CD14-positive monocyte (primary cell): ENCODE measurements around the gene BNC2. TPM values are rescaled to one million over a fixed set of nuclear protein-coding genes. Genes with fewer than 3 reads are reported as not detected.

Experiments
- DNase-seq, 3 donors: peaks; one replicate each; pipeline ENCODE4 v3.0.0-alpha.2; 2011 to 2022
- H2AFZ ChIP-seq: 2 replicates; pipeline ENCODE4 v1.6.0; 2012; ENCODE audit warnings: mild to moderate bottlenecking, low read depth, low read length, inconsistent platforms; ENCODE audit not compliant: insufficient read depth, poor library complexity, severe bottlenecking
- H3K27ac ChIP-seq, 2 donors: 1 replicate in 1 of 2; 2 replicates in 1 of 2; pipeline ENCODE4 v1.5.1; 2012 to 2013; ENCODE audit warnings: low read length in 2 of 2, control low read depth in 1 of 2, inconsistent platforms in 1 of 2, low read depth in 1 of 2, mild to moderate bottlenecking in 1 of 2
- H3K27me3 ChIP-seq, 2 donors: one replicate each; pipeline versions ENCODE4 v1.6.0 to v1.6.1; 2011 to 2013; ENCODE audit warnings: low read length in 2 of 2; ENCODE audit not compliant: control insufficient read depth in 2 of 2, insufficient read depth in 2 of 2
- H3K36me3 ChIP-seq, 2 donors: replicated peaks in 1 of 2; 1 replicate in 1 of 2; 2 replicates in 1 of 2; pipeline versions ENCODE4 v1.5.1 to v1.6.1; 2012 to 2013; ENCODE audit warnings: low read length in 2 of 2, control low read depth in 1 of 2, inconsistent platforms in 1 of 2, mild to moderate bottlenecking in 1 of 2; ENCODE audit not compliant: insufficient read depth in 2 of 2, control insufficient read depth in 1 of 2
- H3K4me1 ChIP-seq, 2 donors: 1 replicate in 1 of 2; 2 replicates in 1 of 2; pipeline versions ENCODE4 v1.5.1 to v1.6.1; 2012 to 2013; ENCODE audit warnings: low read length in 2 of 2, control low read depth in 1 of 2, inconsistent platforms in 1 of 2, mild to moderate bottlenecking in 1 of 2, moderate library complexity in 1 of 2; ENCODE audit not compliant: insufficient read depth in 2 of 2, control insufficient read depth in 1 of 2
- H3K4me2 ChIP-seq: replicated peaks from 2 replicates; pipeline ENCODE3; 2012; ENCODE audit warnings: low read length, moderate library complexity, mild to moderate bottlenecking; ENCODE audit not compliant: poor library complexity, severe bottlenecking; ENCODE audit errors: extremely low read depth
- H3K4me3 ChIP-seq, 3 experiments: fragments of 200-600 bp in 1 of 3; sonication (generic) in 1 of 3; replicated peaks in 1 of 3; 1 replicate in 2 of 3; 2 replicates in 1 of 3; pipeline ENCODE4 v1.5.1; 2011 to 2013; ENCODE audit warnings: low read length in 3 of 3, mild to moderate bottlenecking in 3 of 3, control low read depth in 2 of 3, low read depth in 2 of 3, inconsistent platforms in 1 of 3, moderate library complexity in 1 of 3
- H3K79me2 ChIP-seq: 2 replicates; pipeline ENCODE4 v1.6.0; 2012; ENCODE audit warnings: mild to moderate bottlenecking, control low read depth, inconsistent platforms, low read length, moderate library complexity; ENCODE audit not compliant: insufficient read depth
- H3K9ac ChIP-seq: 2 replicates; pipeline ENCODE4 v1.6.0; 2017; ENCODE audit warnings: low read length, mild to moderate bottlenecking; ENCODE audit not compliant: insufficient read depth, poor library complexity, severe bottlenecking
- H3K9me3 ChIP-seq, 2 donors: replicated peaks in 1 of 2; 1 replicate in 1 of 2; 2 replicates in 1 of 2; pipeline versions ENCODE4 v1.5.1 to v1.6.1; 2012 to 2013; ENCODE audit warnings: low read length in 2 of 2, control low read depth in 1 of 2; ENCODE audit not compliant: control insufficient read depth in 1 of 2, insufficient read depth in 1 of 2
- H4K20me1 ChIP-seq: 2 replicates; pipeline ENCODE4 v1.6.0; 2012; ENCODE audit warnings: mild to moderate bottlenecking, low read length, control low read depth, moderate library complexity; ENCODE audit not compliant: insufficient read depth
- H3K27ac Mint-ChIP-seq, 7 donors: one replicate each; pipeline ENCODE4 v1.8.0; 2020; ENCODE audit warnings: mild to moderate bottlenecking in 7 of 7, mixed read lengths in 7 of 7, moderate library complexity in 6 of 7, inconsistent platforms in 2 of 7
- H3K27me3 Mint-ChIP-seq, 3 donors: one replicate each; pipeline ENCODE4 v1.8.0; 2021 to 2022; ENCODE audit warnings: low read depth in 3 of 3, mild to moderate bottlenecking in 3 of 3, mixed read lengths in 3 of 3, moderate library complexity in 3 of 3, inconsistent platforms in 1 of 3
- H3K36me3 Mint-ChIP-seq, 2 donors: one replicate each; pipeline ENCODE4 v1.8.0; 2020; ENCODE audit warnings: mixed read lengths in 2 of 2, inconsistent platforms in 1 of 2, mild to moderate bottlenecking in 1 of 2
- H3K4me1 Mint-ChIP-seq: one replicate; pipeline ENCODE4 v1.8.0; 2020; ENCODE audit warnings: mild to moderate bottlenecking, mixed read lengths
- H3K4me3 Mint-ChIP-seq, 2 donors: one replicate each; pipeline ENCODE4 v1.8.0; 2020; ENCODE audit warnings: mild to moderate bottlenecking in 2 of 2, mixed read lengths in 2 of 2, moderate library complexity in 1 of 2
- H3K9me3 Mint-ChIP-seq, 7 donors: one replicate each; pipeline ENCODE4 v1.8.0; 2020 to 2022; ENCODE audit warnings: mixed read lengths in 7 of 7, mild to moderate bottlenecking in 6 of 7, moderate library complexity in 6 of 7, inconsistent platforms in 2 of 7
- WGBS: methylation state at CpG from one replicate; pipeline ENCODE4 v1.1.5; 2013; ENCODE audit warnings: missing lambda C conversion rate; ENCODE audit not compliant: insufficient coverage; 5-methylcytosine and 5-hydroxymethylcytosine counted together
- intact Hi-C, 2 donors: fragments of 100-400 bp; cut with micrococcal nuclease; formaldehyde crosslinking; loops; one replicate each; pipeline versions ENCODE4 v1.15.0 to v1.15.1; 2023
- polyA plus RNA-seq, 3 donors: library from polyadenylated mRNA; depleted of rRNA in 1 of 3; unstranded in 2 of 3; stranded (reverse) in 1 of 3; fragments of 300-500 nt in 2 of 3; fragments of >200 nt in 1 of 3; fragmentation: Illumina TruSeq in 2 of 3; gene quantifications; 1 replicate in 2 of 3; 2 replicates in 1 of 3; pipeline ENCODE4 v1.2.3, GENCODE V29; 2012 to 2021
- TF ChIP-seq, protein P1 (sequence below): fragments of 200-600 bp; IDR thresholded peaks from one replicate; pipeline ENCODE4 v1.8.0; 2022; ENCODE audit warnings: antibody characterized with exemption, mild to moderate bottlenecking

The BNC2 gene
- polyA plus RNA-seq, 3 donors, result 0.01 TPM; not detected in 2

DNA sequence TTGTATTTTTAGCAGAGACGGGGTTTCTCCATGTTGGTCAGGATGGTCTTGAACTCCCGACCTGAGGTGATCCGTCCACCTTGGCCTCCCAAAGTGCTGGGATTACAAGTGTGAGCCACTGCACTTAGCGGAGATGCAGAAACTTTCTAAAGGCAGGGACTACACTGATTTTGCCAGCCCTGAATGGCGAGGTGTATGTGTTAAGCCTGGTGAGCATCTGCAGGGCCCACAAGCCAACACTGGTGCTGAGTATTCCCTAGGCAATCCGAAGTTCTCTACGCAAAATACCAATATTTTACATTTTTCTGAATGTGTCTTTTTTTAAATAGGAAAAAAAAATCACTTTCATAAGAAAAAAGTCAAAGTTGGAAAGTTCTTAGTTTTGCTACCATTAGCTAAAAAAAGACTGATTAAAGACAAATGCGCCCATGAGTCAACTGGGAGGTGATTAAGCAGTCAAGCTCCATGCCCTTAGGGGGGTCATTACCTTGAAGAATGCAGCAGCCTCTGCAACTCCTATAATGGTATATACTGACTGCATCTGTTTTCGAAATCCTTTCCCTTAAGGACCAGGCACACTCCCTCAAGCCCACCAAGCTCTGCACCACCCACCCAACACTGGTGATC, 502.8 kb downstream of the BNC2 start:
- H3K27me3 Mint-ChIP-seq, result peaks cover 0 to 3% (median 2%) of the 10 kb centered on the region in 3 donors
- Histone ChIP-seq H3K36me3 (no peaks in the 10 kb centered on the region), H3K4me1 (no peaks in the 10 kb centered on the region), H3K27ac (no peak overlapping the region), H3K79me2 (no peaks in the 10 kb centered on the region), H3K27me3 (no peaks in the 10 kb centered on the region), H3K4me2 (no peak overlapping the region), H3K9ac (no peak overlapping the region), H2AFZ (no peak overlapping the region), H3K4me3 (no peak overlapping the region), H4K20me1 (no peaks in the 10 kb centered on the region), H3K9me3 (peaks cover 0 to 3% of the 10 kb centered on the region in 2 donors)
- 100% methylated on average over 4 of the region's 9 CpGs for WGBS
- intact Hi-C loops, result no loop called here
- peaks cover 0 to 13% (median 7%) of the 10 kb centered on the region in 7 donors for H3K9me3 Mint-ChIP-seq
- H3K4me3 Mint-ChIP-seq, result no peak overlapping the region
- no peaks in the 10 kb centered on the region for H3K36me3 Mint-ChIP-seq
- TF ChIP-seq, protein P1, sequence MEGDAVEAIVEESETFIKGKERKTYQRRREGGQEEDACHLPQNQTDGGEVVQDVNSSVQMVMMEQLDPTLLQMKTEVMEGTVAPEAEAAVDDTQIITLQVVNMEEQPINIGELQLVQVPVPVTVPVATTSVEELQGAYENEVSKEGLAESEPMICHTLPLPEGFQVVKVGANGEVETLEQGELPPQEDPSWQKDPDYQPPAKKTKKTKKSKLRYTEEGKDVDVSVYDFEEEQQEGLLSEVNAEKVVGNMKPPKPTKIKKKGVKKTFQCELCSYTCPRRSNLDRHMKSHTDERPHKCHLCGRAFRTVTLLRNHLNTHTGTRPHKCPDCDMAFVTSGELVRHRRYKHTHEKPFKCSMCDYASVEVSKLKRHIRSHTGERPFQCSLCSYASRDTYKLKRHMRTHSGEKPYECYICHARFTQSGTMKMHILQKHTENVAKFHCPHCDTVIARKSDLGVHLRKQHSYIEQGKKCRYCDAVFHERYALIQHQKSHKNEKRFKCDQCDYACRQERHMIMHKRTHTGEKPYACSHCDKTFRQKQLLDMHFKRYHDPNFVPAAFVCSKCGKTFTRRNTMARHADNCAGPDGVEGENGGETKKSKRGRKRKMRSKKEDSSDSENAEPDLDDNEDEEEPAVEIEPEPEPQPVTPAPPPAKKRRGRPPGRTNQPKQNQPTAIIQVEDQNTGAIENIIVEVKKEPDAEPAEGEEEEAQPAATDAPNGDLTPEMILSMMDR, result no peak
- H3K27ac Mint-ChIP-seq, result no peak overlapping the region
- H3K4me1 Mint-ChIP-seq, result no peaks in the 10 kb centered on the region
- DNase-seq, result no peak

DNA sequence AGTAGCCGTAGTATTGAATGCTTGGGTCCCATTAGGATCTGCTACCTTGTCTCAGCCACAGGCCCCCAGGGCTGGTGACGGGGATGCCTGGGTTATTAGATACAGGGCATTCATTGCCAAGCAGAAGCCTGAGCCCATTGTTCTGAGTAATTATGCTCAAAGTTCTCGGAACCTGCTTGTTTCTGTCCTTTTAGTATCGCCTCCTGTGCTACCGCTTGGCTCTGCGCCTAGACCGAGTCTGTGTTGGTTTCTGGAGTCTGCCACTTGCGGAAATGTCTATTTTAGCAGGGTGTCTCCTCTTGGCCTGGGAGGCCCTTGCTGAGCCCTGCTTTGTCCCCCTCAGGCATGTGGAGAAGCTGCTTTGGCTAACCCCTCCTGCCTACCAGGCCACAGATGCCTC, 506.1 kb downstream of the BNC2 start:
- Histone ChIP-seq H4K20me1 (no peaks in the 10 kb centered on the region), H3K79me2 (no peaks in the 10 kb centered on the region), H3K27ac (no peak overlapping the region), H3K4me2 (no peak overlapping the region), H3K4me1 (no peaks in the 10 kb centered on the region), H3K27me3 (no peaks in the 10 kb centered on the region), H3K9me3 (peaks cover 0 to 3% of the 10 kb centered on the region in 2 donors), H3K36me3 (no peaks in the 10 kb centered on the region), H3K9ac (no peak overlapping the region), H2AFZ (no peak overlapping the region), H3K4me3 (no peak overlapping the region)
- intact Hi-C loops, result no loop called here
- DNase-seq, result no peak
- H3K27ac Mint-ChIP-seq, result no peak overlapping the region
- no peak overlapping the region for H3K4me3 Mint-ChIP-seq
- 93% methylated on average over 8 of the region's 8 CpGs for WGBS
- TF ChIP-seq, protein P1, result no peak
- no peaks in the 10 kb centered on the region for H3K4me1 Mint-ChIP-seq
- peaks cover 0 to 16% (median 4%) of the 10 kb centered on the region in 7 donors for H3K9me3 Mint-ChIP-seq
- H3K27me3 Mint-ChIP-seq, result peaks cover 0 to 2% (median 1%) of the 10 kb centered on the region in 3 donors
- H3K36me3 Mint-ChIP-seq, result no peaks in the 10 kb centered on the region
